Measurements from ENCODE around the gene KCNJ1.

Gene KCNJ1

DNA sequence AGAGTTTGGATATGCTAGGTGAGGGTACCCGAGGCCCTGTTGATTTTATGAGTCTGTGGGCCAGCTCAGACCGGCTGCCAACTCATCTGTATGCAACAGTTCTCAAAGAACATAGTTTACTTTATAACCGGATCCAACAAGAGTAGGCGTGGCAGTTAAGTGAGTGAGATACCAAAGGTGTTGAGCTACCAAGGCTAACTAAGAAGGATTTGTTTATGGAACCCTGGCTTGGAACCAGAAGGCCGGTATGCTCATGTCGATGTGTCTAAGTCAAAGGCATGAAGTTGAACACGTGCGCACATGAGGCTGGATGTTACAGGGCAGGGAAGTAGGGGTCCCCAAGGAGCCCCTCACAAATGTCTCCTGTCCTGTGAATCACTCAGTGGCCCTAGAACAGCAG is at the start of gene KCNJ1:
KCNJ1 (minus strand) TSS at position 20 of the 400 bp plus-strand sequence. CDS start 27,053 bp downstream, outside the sequence.
- FAIRE-seq = no peak

DNA sequence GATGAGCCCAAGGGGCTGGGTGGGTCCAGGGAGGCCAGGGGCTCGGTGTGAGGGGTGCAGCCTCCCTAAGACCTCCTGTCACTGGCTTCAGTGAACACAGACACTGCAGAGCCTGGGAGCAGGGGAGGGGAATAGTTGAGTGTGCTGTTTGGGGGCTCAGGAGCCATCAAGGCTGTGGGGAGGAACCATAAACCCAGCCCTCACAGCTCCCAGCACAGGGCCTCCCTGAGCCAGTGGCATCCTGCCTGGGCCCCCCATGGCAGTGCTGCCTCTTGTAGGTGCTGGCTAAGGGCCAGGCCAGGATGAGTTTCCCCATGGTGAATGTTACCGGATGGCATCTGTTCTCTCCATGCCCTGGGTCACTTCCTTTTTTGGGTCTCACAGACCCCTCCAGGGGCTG is 49.6 kb upstream of the KCNJ1 start:
- FAIRE-seq = no peak

DNA sequence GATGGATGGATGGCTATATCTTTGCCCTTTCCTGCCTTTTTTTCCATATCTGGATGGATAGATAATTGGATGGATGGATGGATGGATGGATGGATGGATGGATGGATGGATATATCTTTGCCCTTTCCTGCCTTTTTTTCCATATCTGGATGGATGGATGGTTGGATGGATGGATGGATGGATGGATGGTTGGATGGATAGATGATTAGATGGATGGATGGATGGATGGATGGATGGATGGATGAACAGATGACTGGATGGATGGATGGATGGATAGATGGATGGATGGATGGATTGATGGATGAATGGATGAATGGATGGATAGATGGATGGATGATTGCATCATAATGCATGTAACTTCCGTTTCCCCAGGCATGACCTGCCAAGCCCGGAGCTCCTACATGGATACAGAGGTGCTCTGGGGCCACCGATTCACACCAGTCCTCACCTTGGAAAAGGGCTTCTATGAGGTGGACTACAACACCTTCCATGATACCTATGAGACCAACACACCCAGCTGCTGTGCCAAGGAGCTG is 49.0 kb upstream of the KCNJ1 start:
- no peak for FAIRE-seq

DNA sequence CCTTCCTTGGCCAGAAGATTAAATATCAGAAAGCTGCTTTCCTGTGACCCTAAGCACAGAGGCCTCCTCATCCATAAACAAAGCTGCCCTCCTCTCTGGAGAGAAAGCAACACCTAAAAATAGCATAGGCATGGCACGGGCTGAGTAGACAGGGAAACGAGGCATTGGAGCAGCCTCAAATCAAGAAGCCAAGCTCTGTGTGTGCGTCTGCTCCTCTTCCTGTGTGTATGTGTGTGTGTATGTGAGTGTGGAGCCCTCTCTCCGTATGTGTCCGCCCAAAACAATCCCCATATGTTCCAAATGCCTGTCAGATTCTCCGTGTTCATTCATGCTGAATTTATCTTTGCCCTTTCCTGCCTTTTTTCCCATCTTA is 48.0 kb upstream of the KCNJ1 start:
- no peak for FAIRE-seq

DNA sequence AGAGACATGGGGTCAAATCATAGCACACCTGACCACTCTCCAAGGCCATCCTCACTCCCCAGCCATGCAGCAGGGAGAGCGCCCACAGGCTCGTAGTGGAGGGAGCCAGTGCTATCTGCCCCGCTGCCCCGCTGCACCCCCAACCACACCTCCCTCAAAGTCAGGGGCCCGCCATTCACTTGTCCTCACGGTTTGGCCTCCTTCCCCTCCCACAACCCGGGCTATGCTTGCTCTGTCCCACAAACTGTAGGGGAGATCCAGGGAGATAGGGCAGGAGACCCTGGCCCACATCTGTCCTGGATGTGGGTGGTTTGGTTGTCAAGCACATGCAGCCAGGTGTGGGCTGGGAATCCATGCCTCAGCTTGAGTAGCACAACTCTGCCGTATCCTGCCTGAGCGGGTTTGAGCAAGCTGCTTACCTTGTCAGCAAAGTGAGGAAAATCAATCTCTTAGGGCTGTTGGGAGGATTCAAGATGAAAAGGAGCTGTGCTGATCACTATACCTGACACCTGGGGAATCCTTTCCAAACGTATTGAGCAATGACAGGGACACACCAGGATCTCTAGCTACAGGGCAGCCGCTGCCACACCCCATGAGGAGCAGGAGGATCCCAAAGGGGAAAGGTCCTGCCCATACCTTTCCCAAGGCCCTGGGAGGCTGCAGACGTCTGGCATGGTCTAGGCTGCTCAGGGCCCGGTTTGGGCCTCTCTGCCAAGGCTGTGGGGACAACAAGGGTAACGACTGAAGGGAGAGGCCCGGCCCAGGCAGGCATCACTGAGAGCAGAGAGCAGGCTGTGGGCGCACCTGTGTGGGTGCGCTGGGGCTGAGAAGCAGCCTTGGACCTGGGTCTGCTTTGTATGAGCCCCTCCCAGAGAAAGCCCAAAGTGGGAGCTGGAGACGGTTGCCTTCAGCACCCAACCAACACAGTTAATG is 47.4 kb upstream of the KCNJ1 start:
- FAIRE-seq = no peak

DNA sequence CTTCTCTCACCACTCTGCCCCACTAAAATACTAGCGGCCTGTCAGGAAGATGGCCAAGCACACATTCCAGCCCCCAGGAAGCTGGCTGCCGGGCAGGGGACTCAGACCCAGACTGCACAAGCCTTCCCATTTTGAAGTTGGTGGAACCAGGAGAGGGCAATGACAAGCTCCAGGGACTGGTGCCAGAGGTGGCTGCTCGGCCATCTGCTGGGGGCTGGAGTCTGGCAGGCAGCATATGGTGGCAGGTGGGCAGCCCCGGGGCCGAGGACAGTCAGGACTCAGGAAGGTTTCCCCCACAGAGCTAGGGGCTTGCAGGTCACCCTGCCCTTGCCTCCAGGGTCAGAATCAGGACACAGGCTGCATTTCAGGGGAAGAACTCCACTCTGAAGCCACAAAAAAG is 46.7 kb upstream of the KCNJ1 start:
- FAIRE-seq = no peak

DNA sequence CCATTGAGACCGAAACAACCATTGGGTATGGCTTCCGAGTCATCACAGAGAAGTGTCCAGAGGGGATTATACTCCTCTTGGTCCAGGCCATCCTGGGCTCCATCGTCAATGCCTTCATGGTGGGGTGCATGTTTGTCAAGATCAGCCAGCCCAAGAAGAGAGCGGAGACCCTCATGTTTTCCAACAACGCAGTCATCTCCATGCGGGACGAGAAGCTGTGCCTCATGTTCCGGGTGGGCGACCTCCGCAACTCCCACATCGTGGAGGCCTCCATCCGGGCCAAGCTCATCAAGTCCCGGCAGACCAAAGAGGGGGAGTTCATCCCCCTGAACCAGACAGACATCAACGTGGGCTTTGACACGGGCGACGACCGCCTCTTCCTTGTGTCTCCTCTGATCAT is 44.6 kb upstream of the KCNJ1 start:
- no peak for FAIRE-seq

DNA sequence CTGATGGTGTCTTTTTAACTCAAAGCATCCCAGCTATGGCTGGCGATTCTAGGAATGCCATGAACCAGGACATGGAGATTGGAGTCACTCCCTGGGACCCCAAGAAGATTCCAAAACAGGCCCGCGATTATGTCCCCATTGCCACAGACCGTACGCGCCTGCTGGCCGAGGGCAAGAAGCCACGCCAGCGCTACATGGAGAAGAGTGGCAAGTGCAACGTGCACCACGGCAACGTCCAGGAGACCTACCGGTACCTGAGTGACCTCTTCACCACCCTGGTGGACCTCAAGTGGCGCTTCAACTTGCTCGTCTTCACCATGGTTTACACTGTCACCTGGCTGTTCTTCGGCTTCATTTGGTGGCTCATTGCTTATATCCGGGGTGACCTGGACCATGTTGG is 44.1 kb upstream of the KCNJ1 start:
- no peak for FAIRE-seq

DNA sequence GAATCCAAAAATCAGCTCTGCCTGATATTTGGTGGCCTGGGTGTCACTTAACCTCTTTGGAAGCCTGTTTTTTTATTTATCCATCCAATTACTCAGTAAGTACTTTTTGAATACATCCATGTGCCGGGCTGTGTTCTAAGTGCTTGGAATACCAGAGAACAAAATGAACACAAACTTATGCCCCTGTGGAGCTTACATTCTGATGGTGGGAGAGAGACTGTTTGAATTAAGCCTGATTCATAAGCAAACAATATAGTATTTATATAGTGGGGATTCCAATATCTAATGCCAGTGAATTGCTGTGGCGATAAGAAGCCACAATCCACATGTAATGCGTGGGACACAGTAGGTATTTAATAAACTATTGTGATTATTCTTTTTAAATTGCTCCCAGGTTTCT is 43.5 kb upstream of the KCNJ1 start:
- FAIRE-seq = no peak

DNA sequence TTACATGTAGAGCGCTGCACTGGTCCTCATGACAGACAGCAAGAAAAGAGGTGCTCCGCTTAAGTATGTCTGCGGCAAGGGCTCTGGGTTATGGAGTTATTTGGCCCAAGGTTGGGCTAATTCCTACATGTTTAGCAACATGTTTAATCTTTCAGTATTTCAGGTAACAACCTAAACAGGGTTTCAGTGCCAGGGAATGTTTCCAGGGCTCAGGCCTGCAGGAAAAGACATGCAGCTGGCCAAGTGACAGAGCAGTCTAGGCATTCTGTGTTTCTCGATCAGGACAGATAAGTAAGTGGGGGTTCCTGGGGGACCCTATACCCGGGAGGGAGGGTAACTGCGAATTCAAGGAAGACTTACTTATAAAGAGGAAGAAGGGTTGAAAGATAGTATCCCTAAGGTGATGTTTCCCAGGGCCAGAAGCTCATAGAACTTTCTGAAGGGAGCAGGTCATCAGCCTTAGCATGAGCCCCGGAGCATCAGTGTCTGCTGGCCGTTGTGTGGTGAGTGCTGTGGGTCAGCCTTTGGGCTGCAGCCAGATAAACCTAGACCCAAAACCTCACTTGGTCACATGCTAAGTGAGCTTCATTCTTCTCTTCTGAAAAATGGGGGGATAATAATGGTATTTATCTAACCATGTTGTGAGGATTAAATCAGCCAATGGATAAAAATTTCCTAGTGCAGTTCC is 42.5 kb upstream of the KCNJ1 start:
- no peak for FAIRE-seq

DNA sequence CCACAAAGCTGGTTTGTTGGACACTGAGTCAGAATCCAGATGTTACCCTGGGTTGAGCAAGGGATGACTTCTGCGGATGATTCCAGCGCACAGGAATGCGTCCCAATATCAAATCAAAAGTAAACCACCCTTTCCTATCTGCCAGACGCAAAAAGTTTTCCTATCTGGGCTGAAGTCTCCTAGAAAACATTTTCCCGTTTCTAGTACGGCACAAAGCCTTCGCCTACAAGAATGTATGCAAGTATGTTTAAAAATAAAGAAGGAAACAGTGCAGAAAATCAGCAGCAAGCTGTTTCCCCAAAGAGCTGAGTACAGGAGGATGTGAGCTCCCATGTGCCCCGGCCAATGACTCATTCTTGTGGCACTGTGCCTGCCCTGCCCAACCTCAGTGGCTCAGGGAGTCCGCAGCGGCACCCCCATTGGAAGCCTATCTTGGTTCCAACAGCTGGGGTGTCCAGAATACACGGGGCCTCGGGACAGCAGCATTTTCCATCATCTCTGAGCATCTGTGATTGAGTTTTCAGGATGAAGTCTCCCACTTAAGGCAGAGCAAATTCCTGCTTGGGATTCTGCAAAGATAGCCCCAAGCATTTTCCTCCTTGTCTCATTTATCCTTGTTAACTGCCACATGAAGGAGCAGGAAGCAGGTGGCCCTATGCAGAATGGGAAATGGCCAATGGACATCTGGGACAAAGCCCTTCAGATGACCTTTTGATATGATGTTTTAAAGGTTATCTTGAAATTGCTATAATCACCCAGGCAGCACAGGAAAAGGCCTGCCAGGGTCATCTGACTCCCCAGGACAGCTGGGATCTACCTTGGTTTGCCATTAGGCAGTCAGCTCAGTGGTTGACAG is 41.5 kb upstream of the KCNJ1 start:
- no peak for FAIRE-seq

DNA sequence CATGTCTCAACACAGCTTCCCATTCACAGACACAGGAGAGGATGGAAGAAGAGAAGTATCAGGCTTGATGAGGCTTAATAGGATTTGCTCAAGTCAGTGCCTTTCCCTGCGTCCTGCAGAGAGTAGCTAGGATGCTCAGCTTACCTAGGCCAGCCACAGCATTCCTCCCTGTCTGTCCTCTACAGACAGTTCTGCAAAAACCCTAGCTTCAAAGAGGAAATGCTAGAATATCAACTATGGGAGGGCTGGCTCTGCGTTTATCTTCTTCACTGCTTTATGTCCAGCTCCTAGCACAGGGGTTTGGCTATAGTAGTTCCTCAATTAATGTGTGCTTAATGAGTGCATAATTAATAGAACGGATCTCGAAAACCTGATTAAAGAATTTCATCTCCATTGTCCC is 40.5 kb upstream of the KCNJ1 start:
- no peak for FAIRE-seq

DNA sequence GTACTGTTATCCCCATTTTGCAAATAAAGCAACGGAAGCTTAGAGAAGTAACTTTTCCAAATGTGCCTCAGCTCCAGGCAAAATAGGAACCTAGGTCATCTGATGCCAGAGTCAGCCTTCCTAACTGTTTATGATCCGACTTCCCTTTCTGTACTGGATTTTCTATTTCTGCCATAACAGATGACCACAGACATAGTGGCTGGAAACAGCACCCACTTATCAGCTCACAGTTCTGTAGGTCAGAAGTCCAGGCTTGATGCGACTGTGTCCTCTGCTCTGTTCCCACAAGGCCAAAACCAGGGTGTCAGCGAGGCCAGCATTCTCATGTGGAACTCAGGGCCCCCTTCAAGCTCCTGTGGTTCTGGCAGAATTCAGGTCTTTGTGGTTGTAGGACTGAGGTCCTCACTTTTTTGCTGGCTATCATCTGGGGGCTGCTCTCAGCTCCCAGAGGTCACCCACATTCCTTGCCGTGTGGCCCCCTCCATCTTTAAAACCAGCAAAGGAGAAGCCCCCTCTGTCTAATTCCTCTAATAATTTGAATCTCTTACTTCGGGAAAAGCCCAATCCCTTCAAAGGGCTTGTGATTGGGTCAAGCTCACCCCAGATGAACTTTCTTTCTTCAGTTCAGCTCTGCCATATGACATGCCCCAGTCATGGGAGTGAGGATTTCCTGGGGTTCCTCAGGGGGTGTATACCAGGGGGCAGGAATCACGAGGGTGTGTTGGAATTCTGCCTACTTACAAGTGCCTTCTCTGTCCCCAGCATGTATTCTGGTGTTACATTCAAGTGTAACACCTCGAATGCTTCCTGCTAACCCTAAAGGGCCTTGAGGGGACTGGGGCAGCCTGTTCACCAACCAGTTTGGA is 39.3 kb upstream of the KCNJ1 start:
- FAIRE-seq = no peak

DNA sequence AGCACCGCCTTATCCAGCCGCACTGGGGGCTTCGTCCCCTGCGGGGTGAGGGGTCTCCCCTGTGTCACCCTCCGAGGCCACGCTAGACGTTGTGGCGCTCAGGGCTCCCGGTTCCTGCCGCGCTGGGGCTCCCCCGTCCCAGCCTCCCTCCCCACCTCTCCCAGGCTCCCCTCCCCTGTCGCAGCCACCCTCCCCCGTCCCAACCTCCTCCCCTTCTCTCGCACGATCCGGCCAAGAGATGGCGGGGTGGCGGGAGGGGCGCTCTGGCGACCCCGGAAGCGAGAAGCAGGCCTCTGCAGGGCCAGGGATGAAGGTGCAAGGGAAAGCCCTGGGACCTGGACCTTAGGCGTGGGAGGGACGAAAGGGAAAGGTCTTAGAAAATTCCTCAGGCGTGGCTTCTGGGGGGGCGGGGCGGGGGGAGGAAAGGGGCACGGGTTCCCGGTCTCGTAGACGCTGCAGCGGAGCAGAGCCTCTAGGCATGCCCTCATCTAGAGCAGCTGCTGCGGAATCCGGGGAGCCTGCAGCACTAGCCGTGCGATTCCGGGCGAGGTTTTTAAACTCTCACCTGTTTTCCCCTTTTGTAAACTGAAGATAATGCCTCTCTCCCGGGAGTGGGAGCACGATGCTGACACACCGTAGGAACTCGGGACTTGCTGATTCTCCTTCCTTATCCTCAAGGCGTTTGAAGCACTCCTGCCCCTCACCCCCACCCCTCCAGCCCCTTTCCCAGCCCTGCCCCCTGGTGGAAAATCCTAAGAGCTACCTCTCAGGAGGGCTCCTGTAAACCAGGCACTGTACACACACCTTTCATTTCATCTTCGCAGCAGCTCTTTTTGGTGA is 38.5 kb upstream of the KCNJ1 start:
- no peak for FAIRE-seq

DNA sequence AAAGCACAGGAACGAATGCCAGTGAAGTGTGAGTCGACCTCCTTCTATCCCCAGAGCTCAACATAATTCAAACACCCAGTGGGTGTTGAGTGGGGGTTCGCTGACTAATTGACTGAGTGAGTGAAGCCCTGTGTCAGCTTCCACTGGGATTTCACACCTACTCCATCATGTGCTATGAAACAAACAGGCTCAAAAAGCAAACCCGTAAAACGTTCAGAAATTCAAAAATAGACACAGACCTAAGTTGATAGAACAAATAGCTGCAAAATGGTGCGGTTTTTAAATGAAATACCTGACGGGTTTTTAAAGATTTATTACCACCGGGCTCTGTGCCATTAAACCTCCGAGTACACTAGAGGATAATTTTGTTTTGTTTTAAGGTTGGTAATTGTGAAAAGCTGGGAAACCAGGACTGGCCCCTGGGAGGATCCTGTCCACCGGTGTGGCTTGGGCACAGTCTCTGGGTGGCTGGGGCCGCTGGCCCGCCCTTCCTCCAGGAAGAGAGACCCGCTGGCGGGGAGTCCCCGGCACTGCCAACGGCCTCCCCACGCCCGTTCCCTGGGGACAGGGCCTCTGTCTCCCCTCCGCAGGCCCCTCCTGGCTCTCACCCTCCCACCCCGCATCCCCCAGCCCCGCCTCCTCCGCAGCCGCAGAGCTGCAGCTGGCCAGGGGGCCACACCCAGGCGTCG is 37.7 kb upstream of the KCNJ1 start:
- FAIRE-seq = no peak

DNA sequence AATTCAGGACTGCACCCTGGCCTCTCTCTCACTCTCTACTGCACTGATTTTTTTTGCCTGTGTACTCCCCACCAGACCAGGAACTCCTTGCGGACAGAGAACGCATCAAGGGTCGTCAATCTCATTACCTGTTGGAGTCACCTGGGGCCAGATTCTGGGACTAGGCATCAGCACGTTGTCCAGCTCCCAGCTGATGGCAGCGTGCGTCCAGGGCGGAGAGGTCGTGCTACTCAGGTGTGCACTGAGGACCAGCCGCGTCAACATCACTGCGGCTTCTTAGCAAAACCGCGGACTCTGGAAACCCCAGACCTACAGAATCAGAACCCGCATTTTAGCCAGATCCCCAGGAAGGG is 37.2 kb upstream of the KCNJ1 start:
- no peak for FAIRE-seq

DNA sequence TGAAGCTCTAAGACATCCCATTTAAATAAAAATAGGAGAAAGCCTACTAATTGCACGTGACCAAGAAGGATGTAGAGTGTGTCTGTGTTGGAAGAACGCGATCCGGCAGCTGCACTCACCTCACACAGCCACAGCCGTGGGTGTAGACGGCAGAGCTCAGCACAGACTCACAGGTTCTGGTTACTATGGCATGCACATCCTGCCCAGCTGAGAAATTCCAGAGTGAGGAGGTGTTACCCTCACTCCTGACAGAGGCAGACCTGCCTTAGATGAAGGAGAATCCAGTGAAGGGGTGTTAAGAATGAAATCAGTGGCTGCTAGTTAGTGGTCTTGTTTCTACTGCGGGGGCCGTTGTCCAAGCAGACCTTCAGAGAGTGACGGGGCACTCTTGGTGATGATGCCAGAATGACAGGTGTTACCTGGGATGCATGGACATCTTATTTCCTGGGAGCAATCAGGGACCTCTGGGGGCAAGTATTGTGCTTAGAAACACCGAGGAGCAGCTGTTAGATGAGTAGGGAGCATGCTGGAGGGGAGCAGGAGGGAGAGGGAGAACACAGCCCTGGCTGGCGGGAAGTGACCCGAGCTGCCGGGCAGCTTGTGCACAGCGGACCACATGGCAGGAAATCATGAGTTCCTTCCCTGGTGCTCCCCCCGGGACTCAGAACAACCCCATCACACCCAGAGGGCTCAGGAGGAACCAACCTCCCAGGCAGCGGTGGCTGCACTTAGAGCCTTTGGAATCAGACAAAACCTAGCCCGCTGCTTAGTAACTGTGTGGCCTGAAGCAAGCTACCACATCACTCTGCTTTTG is 36.4 kb upstream of the KCNJ1 start:
- no peak for FAIRE-seq

DNA sequence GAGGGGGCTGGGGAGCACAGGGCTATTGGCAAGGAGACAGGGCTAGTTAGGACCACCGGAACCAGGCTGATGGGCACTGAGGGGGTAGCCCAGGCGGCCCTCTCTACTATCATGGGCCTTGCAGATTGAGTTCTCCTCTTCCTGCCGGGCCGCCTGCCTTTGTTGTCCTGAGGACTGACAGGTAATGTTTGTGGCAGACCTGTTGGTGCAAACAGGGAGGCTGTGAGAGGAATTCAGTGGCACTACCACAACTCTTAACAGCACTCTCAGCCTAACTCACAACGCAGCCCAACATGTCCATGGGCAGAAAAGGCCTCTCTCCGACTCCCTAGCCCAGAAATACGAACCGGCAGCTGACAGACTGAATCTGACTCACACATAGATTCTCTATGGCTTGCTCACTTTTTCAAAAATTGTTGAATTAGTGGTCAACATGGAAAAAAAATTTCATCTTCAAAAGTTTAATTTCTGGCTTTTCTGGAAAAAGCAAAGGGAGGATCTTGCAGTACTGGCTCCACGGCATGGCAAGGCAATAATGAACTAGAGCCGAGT is 35.5 kb upstream of the KCNJ1 start:
- no peak for FAIRE-seq
